Activated CD4-positive, alpha-beta T cell treated with anti-CD3 and anti-CD28 coated beads, Interleukin-2, Interleukin-4, amounts not matched to agents 100 ng/mL and 50 ng/mL, durations not matched to agents 16 hours and 8 hours (primary cell): ENCODE measurements around the gene FMN1.
"Not testable (repeated sequence)": the region's sequence is repeated elsewhere in the genome, so short reads cannot be mapped to it uniquely, and the experiment has no call there.

Experiments used
- DNase-seq: peaks from one replicate; pipeline ENCODE4 v3.0.0-alpha.2; 2020; ENCODE audit warnings: low spot score

The FMN1 gene

DNA sequence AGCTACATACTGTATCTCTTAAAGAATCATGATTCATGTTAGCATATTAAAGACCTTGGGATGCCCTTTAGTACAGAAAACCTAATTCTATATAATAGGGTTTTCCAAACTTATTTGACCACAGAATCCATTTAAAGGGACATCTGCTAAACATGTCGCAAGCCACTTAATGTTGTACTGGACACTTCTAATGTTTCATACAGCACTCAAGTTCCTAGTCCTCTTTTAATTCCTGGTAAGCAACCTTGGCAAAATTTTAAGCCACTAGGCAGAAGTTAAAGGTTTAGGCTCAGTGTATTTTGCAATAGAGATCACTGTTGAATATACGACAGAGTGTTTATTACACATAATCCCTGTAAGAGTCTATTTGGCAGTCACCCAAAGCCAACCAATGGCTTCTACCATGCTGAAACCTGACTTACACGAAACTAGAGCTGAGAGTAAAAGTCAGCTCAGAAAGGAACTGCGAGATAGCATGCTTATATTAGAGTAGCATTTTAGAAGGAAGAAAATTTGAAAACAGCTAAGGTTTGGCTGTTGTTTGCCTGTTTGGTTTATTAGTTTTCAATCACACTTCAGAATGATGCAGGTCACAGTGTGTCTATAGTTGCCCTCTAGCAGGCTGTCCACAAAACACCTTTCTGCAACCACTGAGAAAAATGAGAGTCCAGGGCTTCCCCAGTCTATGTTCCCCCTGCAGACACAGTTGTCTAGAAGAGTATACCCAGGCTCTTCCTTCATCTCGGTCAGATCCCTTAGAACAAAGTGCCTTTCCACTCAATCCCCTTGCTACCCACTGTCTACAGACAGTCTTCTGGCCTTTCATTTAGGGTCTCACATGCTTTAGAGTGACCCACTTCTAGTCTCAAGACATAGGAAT, 104.4 kb downstream of the FMN1 start:
- DNase-seq = no peak

DNA sequence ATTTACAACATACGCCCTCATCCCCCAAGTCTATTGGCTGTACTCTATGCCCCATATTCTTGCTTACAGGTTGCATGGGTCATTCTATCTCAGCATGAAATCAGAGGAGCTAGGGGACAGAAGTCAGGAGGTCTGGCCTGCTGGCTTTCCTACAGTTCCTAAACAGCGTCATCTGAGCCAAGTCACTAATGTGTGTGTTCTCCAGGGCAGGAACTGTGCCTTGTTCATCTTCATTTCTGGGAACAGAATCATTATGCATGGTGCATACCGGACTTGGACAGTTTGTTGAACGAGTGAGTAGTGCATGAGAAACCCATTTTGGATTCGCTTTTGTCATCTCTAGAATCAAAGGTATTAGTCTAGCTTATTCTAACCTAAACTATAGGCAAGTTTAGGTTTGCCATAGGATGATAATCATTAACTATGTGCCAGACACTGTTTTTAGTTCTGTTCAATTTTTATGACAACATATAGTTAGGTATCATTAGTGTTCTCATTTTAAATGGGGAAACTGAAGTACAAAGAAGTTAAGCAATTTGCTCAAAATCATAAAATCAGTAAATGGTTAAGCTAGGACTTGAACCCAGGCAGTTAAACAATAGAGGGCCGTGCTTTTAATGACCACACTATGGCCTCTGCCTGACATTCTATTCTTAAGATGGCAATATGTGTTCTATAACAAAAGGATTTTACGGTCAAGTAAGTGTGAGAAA, 105.2 kb downstream of the FMN1 start:
- DNase-seq = no peak

DNA sequence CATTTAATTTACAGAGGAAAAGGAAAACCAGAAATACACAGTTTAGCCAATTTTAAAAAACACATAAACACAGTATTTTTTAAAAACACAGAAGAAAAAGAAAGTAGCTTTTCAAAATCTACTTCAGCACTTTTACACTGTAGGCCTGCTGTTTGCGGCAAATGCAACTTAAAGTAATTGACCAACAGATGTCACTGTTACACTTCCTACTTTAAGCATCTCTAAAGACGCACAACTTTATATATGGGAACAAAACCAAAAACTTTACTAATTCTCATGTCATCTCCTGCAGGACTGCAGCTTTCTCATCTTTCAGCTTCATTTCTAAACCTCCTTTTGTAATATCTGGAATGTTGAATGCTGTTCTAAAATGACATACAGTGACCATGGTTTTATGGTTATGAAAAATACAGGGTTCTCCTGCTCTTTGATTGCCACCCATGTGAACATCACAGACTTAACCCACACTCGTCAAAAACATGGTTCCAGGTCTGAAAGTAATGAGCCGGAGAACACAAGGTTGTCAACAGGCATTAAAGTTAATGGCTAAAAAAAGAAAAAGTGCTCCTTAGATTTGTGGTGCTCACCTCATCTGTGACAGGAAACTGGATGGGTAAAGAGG, 107.9 kb downstream of the FMN1 start:
- DNase-seq = peak; percentile 44

DNA sequence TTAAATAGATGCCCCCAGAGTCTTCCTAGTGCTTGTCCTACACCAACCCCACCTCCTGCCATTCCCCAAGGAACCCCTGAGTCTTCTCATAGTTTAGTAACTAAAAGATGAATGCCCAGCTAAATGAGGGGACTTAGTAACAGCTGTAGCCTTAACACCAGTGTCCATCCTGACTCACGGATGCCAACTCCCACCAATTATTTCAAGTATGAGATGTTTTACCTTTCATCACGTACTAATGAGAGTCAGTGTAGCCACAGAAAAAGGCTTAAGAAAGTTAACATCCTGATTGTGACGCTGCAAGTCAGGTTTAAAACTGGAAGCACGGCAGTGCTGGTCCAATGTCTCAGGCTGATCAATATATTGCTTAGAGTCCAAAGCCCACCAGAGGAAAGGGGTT, 109.9 kb downstream of the FMN1 start:
- DNase-seq = no peak

DNA sequence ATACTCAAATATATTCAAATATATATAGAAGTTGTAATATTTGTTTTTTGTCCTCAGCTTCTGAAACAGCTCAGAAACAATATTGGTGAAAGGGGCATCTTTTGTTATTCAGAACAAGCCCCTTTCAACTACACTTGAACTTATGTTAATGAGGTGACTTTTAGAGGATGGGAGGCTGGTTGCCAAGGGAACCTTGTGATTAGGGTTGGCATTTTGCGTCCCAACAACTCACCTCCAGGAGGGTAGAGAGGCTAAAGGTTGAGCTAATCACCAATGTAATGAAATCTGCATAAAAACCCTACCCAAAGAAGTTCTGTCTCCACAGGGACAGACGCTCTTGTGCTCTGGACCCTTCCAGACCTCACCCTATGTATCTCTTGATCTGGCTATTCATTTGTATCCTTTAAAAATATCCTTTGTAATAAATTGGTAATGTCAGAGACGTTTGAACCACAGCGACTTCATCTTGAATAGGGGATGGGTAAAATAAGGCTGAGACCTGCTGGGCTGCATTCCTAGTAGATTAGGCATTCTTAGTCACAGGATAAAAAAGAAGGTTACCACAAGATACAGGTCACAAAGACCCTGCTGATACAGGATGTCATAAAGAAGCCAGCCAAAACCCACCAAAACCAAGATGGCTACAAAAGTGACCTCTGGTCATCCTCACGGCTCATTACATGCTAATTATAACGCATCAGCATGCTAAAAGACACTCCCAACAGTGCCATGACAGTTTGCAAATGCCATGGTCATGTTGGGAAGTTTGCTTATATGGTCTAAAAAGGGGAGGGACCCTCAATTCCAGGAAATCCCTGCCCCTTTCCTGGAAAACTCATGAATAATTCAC, 111.1 kb downstream of the FMN1 start:
- DNase-seq = no peak

DNA sequence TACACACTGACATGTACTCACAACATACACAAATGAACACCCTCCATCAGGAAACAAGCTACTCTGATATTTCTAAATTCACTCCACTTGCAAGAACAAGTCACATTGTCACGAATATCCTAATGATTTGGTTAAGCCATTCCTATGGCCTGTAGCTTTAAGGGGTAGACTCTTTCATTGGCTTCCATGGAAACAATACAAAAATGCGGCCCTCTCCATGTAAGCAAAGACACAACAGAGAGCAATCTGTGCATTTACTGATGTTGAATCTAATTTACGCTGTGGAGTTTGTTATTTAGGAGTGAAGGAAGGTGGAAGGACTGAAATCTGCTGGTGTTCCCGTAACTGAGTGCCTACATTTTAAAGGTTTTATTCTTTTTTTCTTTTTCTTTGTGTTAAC, 114.5 kb downstream of the FMN1 start:
- DNase-seq = no peak

DNA sequence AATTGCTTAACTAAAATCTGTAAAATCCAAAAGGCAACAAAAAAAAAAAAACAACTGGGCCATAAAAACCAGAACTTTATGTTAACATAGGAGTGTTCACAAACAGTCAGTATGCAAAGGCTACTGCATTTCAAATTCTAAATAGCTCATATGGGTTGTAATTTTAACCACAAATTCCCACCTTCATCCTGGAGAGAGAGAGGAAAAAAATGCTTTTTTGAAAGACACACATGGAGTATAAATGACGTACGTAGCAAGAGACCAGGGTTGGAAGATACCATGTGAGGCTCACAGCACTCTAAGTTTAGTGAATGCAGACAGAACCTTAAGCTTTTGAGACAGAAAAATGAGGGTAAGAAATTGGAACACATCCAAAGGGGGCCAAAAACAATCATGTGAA, 115.9 kb downstream of the FMN1 start:
- DNase-seq = no peak

DNA sequence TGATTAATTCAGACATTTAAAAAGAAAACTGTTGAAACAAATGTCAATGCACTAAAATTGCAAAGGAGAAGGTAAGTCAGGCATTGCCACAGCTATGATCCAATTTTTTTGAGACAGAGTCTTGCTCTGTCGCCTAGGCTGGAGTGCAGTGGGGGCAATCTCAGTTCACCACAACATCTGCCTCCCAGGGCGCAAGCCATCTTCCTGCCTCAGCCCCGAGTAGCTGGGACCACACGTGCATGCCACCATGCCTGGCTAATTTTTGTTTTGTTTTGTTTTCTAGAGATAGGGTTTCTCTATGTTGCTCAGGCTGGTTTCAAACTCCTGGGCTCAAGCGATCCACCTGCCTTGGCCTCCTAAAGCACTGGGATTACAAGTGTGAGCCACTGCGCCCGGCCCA, 117.6 kb downstream of the FMN1 start:
- no peak for DNase-seq

DNA sequence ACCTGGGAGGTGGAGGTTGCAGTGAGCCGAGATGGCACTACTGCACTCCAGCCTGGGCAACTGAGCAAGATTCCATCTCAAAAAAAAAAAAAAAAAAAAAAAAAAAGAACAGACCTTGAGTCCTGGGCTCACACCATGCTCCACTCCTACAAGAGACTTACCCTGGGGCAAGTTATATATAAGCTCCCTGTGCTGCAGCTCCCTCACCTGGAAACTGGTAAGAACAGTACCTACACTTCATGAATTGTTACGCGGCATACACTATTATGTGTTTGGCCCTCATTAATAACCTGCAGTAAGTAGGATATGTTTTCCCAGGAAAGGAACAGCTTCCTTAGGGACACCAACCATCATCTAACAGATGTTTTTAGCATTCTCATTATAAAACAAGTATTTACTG, 119.6 kb downstream of the FMN1 start:
- no peak for DNase-seq

DNA sequence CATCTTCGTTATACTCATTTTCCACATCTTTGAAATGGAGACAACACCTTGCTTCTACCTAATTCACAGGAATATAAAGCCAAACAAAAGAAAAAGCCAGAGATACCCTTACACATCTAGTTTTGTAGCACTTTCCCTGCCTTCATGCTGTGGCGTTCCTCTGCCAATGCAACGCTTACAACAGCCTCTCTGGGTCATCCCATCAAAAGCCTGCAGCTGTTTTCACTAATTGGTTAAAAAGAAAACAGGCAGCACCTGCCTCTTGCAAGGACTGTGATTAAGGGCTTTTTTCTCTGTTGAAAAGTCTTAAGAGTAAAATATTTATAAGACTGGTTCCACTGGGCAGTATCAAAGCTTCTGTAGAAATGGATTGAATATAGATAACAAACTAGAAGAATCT, 120.3 kb downstream of the FMN1 start:
- no peak for DNase-seq

DNA sequence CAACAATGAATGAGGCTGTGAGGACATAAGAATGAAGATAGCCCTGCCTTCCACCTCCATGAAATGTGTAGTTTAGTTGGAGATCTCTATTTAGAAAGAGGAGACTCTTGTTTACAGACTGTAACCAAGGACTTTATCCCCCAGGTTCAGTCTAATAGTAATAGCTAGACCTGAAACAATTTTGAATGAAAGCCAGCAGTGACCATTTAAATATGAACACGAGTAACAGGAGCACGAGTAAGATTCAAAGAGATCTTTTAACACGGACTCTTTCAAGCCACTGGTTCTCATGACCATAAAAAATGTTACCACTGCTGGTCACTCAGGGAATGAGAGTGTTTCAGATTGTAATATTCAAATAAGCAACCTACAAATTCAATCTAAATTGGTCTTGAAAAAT, 123.1 kb downstream of the FMN1 start:
- no peak for DNase-seq

DNA sequence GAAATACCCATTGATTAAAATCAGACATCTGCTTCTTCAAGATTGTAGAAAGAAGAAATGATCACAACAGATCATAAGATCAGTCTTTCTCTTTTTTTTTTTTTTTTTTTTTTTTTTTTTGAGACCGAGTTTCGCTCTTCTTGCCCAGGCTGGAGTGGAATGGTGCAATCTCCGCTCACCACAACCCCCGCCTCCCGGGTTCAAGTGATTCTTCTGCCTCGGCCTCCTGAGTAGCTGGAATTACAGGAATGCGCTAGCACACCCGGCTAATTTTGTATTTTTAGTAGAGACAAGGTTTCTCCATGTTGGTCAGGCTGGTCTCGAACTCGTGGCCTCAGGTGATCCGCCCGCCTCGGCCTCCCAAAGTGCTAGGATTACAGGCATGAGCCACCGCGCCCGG, 124.6 kb downstream of the FMN1 start:
- not testable (repeated sequence) for DNase-seq

DNA sequence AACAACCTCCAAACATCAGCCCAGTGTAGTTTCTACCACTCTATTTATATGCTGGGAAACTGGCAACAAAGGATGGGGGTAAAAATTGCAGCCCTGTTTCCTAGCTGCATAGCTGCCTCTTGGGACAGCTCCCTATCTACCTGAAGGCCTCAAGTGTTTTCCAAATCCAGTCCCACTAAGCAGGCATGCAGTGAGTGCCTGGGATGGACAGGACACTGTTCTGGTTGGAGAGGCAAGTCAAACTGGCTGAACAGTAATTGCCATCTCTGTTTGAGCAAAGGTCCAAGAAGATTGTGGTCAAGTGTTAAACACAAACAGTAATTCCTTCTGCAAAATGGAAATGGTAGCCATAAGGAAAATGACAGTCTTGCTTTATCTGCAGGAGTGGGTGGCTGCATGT, 125.4 kb downstream of the FMN1 start:
- no peak for DNase-seq

DNA sequence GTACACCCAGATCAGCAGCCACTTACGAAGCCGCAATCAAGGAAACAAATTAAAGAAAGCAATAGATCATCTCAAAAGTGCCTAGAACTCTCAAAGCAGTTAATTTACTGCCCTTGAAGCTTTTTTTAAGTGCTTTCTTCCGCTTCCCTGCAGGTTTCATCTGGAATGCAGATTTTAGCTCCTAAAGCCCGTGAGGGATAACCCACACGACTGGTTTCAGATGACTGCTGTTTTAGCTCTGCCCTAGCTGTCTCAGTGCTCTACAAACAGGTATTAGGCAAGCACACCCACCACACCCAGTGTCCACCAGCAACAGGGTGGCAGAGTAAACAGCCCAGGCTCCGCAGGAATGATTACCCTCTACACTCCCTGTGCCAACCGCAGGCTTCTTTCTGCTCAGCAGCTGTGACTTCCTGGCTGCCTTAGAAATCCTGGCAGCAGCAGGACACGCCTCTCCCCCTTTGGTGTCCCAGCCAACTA, 126.0 kb downstream of the FMN1 start:
- DNase-seq = no peak

DNA sequence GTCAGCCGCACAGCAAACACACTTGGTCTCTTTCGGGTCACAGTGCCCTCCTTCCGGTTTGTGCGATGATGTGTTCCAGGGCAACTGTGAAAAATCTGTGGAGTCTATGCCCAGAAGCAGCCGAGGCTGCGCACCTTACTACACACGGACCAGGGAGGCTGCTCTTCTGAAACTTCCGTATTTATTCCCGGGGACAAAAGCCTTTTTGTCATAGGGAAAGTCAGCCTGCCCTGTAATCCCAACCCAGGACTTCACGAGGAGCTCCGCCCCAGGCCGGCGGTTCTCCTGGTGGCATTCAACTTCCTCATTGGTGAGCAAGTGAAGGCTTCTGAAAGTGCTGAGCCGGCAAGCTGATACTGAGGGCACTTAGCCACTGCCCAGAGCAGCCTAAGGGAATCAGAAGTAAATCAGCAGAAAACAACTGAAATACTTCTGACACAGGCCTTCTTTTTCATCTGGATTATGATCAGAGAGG, 126.5 kb downstream of the FMN1 start:
- peak; percentile 6 for DNase-seq

DNA sequence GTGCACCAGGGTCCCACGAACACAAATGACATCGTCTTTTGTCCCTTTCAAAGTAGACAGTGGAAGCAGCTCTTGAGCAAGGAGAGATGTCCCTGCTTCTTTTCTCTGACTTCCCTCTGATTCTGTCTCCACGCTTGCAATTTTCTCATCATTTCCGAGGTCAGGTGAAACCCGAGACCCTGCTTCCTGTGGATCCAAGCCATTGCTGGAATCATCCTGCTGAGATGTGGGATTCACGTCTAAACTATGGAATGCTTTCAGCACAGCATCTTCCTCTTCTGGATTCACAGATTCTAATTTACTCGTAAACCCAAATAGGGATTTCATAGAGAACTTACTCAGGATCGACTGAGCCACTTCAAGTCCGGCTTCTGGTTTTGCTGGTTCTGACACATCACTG, 127.1 kb downstream of the FMN1 start:
- DNase-seq = no peak

DNA sequence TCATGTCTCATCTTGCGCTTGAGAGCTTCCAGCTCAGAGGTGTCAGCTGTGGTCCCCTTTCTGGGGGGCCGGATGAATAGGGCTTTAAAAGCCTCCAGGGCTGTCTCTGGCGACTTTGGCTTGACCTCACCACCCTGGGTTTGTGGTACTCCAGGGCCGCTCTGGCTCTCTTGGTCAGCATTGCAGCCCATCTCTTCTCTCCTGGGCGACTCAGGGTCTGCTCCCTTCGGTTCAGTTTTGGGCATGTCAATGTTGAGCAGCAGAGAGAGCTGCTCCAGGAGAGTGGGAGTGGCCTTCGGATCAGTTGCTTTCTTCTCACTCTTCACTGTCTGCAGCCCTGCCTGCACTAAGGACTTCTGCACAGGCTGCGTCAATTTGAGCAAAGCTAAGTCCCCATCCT, 127.9 kb downstream of the FMN1 start:
- no peak for DNase-seq

DNA sequence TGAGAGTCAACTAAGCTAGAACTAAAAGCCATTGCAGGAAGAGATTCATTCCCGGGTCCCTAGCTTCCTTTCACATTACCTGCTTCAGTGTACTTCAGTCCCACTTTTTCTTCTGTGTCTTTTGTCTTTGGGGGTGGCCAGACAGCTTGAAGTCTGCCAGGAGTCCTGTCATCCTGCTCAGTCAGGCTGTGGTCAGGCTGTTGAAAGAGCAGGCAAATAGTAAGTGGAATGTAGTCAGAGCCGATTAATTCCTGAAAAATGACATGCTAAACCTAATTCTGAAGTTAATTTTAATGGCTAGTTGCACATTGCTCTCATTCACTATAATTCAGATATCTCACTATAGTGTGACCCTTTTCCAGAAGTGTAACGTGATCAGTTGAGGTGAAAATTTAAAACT, 129.6 kb downstream of the FMN1 start:
- DNase-seq = no peak

DNA sequence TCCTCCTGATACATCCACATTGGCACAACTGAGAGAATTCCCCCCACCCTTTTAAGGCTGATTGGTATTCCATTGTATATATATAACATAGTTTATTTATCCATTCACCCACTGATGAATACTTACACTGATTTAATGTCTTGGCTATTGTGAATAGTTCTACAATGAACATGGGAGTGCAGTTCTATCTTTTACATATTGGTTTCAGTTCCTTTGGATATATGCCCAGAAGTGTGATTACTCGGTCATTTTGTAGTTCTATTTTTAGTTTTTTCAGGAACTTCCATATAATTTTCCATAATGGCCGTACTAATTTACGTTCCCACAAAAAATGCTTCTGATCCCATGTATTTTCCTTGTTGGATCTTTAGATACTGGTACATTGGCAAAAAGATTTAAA, 135.3 kb downstream of the FMN1 start:
- DNase-seq = no peak

DNA sequence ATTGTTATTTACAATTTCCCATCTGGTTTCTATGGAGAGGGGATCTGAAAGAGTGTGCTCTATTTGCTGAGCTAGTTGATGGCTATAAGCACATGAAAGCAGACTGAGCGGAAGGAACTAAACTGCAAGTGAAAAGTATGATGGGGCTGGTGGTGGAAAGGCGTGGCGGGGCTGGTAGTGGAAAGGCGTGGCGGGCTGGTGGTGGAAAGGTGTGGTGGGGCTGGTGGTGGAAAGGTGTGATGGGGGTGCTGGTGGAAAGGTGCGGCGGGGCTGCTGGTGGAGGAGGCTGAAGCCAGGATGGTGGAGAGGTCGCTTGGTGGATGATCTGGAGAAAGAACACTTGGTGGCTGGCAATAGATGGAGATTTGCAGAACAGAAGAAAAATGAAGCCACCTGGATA, 136.7 kb downstream of the FMN1 start:
- DNase-seq = no peak

DNA sequence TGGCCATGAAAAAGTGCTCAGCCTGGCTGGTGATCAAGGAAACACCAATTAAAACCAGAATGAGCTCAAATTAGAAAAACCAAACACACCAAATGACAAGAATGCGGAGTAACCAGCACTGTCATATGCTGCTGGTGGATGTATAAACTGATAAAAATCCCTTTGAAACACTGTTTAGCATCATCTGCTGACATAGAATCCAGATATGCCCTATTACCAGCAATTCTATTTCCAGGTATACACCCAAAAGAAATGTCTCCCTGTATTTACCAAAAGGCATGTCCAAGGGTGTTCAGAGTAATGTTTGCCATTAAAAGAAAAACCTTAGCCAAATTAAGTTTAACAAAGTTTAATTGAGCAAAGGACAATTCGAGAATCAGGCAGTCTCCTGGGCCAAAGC, 138.6 kb downstream of the FMN1 start:
- DNase-seq = no peak

DNA sequence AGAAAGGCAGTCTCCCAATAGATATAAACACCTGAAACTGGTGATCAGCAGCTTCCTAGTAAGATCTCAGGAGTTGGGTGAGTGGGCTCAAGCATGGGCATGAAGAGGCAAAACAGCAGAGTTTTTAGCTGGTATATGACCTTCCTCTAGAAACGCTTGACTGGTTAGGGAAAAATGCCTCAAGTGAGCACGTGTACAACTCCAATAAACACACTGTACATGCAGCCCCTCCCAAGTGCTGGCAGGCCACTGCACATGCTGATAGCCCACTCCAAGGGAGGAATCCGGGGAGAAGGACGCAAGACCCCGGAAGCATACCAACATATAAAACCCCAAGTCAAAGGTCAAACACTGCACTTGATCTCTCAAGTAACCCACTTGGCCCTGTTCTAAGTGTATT, 143.0 kb downstream of the FMN1 start:
- DNase-seq = no peak
